Heart left ventricle (tissue), 16 donors: ENCODE measurements around the gene ASTN2. TPM values are rescaled to one million over a fixed set of nuclear protein-coding genes. Genes with fewer than 3 reads are reported as not detected.

Experiments
- ATAC-seq, 4 donors: fragments of 200-7000 bp; cut with Tn5 transposase; one replicate each; pipeline ENCODE4 v1.9.1; 2020 to 2022; ENCODE audit warnings: moderate library complexity in 4 of 4, mild to moderate bottlenecking in 3 of 4, moderate number of reproducible peaks in 1 of 4
- DNase-seq, 5 donors: peaks; one replicate each; pipeline ENCODE4 v3.0.0-alpha.2; 2020
- H3K27ac ChIP-seq, 12 donors: fragments of 200-600 bp; sonication (generic) in 4 of 12; one replicate each; pipeline versions ENCODE4 v1.5.0 to v1.8.0; 2016 to 2022; ENCODE audit warnings: mild to moderate bottlenecking in 2 of 12
- H3K27me3 ChIP-seq, 9 donors: fragments of 200-600 bp; sonication (generic) in 2 of 9; one replicate each; pipeline versions ENCODE4 v1.5.1 to v1.8.0; 2016 to 2022; ENCODE audit warnings: mild to moderate bottlenecking in 3 of 9
- H3K36me3 ChIP-seq, 9 donors: fragments of 200-600 bp; sonication (generic) in 2 of 9; one replicate each; pipeline versions ENCODE4 v1.5.0 to v1.8.0; 2018 to 2022; ENCODE audit warnings: mild to moderate bottlenecking in 2 of 9
- H3K4me1 ChIP-seq, 12 donors: fragments of 200-600 bp; sonication (generic) in 4 of 12; one replicate each; pipeline versions ENCODE4 v1.5.0 to v1.8.0; 2016 to 2022; ENCODE audit warnings: mild to moderate bottlenecking in 3 of 12
- H3K4me3 ChIP-seq, 12 donors: fragments of 200-600 bp; sonication (generic) in 4 of 12; one replicate each; pipeline versions ENCODE4 v1.5.0 to v1.8.0; 2017 to 2022; ENCODE audit warnings: mild to moderate bottlenecking in 9 of 12, moderate library complexity in 4 of 12
- H3K9me3 ChIP-seq, 12 donors: fragments of 200-600 bp; sonication (generic) in 4 of 12; one replicate each; pipeline versions ENCODE4 v1.5.0 to v1.8.0; 2016 to 2022; ENCODE audit warnings: mild to moderate bottlenecking in 1 of 12
- POLR2A ChIP-seq, 2 donors: fragments of 450-650 bp; IDR thresholded peaks; one replicate each; pipeline ENCODE4 v1.6.1; 2017; ENCODE audit warnings: antibody characterized with exemption in 2 of 2, mild to moderate bottlenecking in 2 of 2, moderate library complexity in 2 of 2
- WGBS, 4 donors: extraction: QIAGEN DNeasy Blood & Tissue Kit in 2 of 4; methylation state at CpG; one replicate each; pipeline versions ENCODE4 v1.1.5 to v1.1.7; 2013 to 2018; 5-methylcytosine and 5-hydroxymethylcytosine counted together
- intact Hi-C, 10 donors: fragments of 100-400 bp; cut with DNase I; formaldehyde crosslinking; loops; one replicate each; pipeline versions ENCODE4 v1.11.1 to v1.14.2; 2022
- polyA plus RNA-seq, 2 donors: library from polyadenylated mRNA; stranded (reverse); fragments of 200-250 nt; gene quantifications; one replicate each; pipeline ENCODE4 v1.2.3, GENCODE V29; 2013
- total RNA-seq, 9 donors: library from RNA; depleted of rRNA in 2 of 9; stranded (reverse); fragments of >200 nt in 2 of 9; fragmentation: NEBNext Ultra II Directional in 3 of 9; extraction: Animal tissue kit (Norgen Biotek cat#: 25700) in 3 of 9; gene quantifications; one replicate each; pipeline versions ENCODE4 v1.1.0 to v1.2.4, GENCODE V29; 2016 to 2023
- TF ChIP-seq, protein P1 (sequence below), 12 donors: fragments of 200-600 bp; sonication (generic) in 4 of 12; IDR thresholded peaks; one replicate each; pipeline versions ENCODE4 v1.5.0 to v1.8.0; 2018 to 2022; ENCODE audit warnings: antibody characterized with exemption in 12 of 12, mild to moderate bottlenecking in 5 of 12
- donor health status: ischemic (EF 13 %, LVEDD 7.1; RV severe dilation, severe dysfunction).
- donor health status: healthy with polysubstance abuse.
- donor health status: DM: no; HTN: yes; CAD: no.
- donor health status: DM: no; HTN: no; CAD: no.
- donor health status: ischemic (EF 25% LVEDD 6.9; RV normal size, moderate dysfunction).
- donor health status: ischemic (EF 25% LVEDD 5.7; RV mildly dilated, moderate dysfunction).
- donor health status: healthy.
- donor health status: DM: yes; HTN: yes; CAD: no.
- donor health status: ischemic (EF 35%, LVEDD 5.7; RV mildly dilated, moderate dysfunction).
- donor health status: nonischemic (EF 11% LVEDD 7.7; RV severe dilation, severe dysfunction).
- donor health status: DM: yes; HTN: yes; CAD: no.
- donor health status: PGD.
- donor health status: ischemic (EF 29% LVEDD 5.4; RV normal size, mild dysfunction).
- donor health status: nonischemic (EF 23%, LVEDD 6.1; RV moderate dilation, normal function).

ASTN2 gene
- total and polyA plus RNA-seq, 11 donors: 2.5 to 6.0 (median 3.5) TPM

- DNase-seq (no peak), ATAC-seq (no peak)
- Histone ChIP-seq H3K4me1 (no peaks in the 10 kb centered on the region), H3K27me3 (peaks cover 0 to 5% (median 0%) of the 10 kb centered on the region in 9 donors), H3K27ac (no peak overlapping the region), H3K36me3 (no peaks in the 10 kb centered on the region), H3K9me3 (no peaks in the 10 kb centered on the region), H3K4me3 (no peak overlapping the region)
- 0 to 38% (median 0%) methylated on average over 1 of the region's 1 CpG for WGBS, 4 donors
- TF ChIP-seq POLR2A (IDR thresholded peaks at IDR 0.05): no peak
- TF ChIP-seq, protein P1, sequence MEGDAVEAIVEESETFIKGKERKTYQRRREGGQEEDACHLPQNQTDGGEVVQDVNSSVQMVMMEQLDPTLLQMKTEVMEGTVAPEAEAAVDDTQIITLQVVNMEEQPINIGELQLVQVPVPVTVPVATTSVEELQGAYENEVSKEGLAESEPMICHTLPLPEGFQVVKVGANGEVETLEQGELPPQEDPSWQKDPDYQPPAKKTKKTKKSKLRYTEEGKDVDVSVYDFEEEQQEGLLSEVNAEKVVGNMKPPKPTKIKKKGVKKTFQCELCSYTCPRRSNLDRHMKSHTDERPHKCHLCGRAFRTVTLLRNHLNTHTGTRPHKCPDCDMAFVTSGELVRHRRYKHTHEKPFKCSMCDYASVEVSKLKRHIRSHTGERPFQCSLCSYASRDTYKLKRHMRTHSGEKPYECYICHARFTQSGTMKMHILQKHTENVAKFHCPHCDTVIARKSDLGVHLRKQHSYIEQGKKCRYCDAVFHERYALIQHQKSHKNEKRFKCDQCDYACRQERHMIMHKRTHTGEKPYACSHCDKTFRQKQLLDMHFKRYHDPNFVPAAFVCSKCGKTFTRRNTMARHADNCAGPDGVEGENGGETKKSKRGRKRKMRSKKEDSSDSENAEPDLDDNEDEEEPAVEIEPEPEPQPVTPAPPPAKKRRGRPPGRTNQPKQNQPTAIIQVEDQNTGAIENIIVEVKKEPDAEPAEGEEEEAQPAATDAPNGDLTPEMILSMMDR (IDR thresholded peaks at IDR 0.05): no peak
- intact Hi-C loops: no loop called here
These were observed 322.3 kb downstream of the ASTN2 start for GRCh38 chr9:117092582-117092981.

GRCh38 chr9:117091529-117091928 lies 323.3 kb downstream of the ASTN2 start:
- TF ChIP-seq POLR2A (IDR thresholded peaks at IDR 0.05): no peak
- TF ChIP-seq, protein P1 (IDR thresholded peaks at IDR 0.05): no peak
- DNase-seq (no peak), ATAC-seq (no peak)
- no peaks in the 10 kb centered on the region for H3K9me3 ChIP-seq
- no peaks in the 10 kb centered on the region for H3K4me1 ChIP-seq
- H3K4me3 ChIP-seq: no peak overlapping the region
- 37 to 46% (median 39%) methylated on average over 4 of the region's 4 CpGs for WGBS, 4 donors
- peaks cover 0 to 5% (median 0%) of the 10 kb centered on the region in 9 donors for H3K27me3 ChIP-seq
- no peak overlapping the region for H3K27ac ChIP-seq
- no peaks in the 10 kb centered on the region for H3K36me3 ChIP-seq
- intact Hi-C loops: no loop called here

DNA sequence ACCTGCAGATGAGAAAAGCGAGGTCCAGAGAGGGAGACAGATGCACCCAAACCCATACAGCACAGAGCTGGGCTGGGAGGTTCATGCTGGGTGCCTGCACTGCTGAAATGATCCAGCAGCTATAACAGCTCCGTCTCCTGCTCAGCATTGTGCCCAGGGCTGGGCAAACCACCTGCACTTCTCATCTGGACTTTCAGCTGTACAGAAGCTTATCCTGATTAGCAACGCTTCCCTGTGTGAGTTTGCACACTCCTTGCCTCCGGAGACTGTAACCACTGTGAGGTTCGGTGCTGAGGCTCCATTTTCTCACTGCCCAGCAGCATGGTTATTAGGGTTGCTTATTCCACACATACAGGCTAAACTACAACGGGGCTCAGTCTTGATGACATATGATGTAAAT lies 326.1 kb downstream of the ASTN2 start:
- no peaks in the 10 kb centered on the region for H3K9me3 ChIP-seq
- H3K4me1 ChIP-seq: no peaks in the 10 kb centered on the region
- TF ChIP-seq, protein P1 (IDR thresholded peaks at IDR 0.05): no peak
- TF ChIP-seq POLR2A (IDR thresholded peaks at IDR 0.05): no peak
- WGBS, 4 donors: 69 to 78% (median 72%) methylated on average over 6 of the region's 6 CpGs
- no peaks in the 10 kb centered on the region for H3K36me3 ChIP-seq
- H3K4me3 ChIP-seq: no peak overlapping the region
- DNase-seq (no peak), ATAC-seq (no peak)
- H3K27me3 ChIP-seq: peaks cover 0 to 5% (median 0%) of the 10 kb centered on the region in 9 donors
- no peak overlapping the region for H3K27ac ChIP-seq
- intact Hi-C loops: no loop called here

DNA sequence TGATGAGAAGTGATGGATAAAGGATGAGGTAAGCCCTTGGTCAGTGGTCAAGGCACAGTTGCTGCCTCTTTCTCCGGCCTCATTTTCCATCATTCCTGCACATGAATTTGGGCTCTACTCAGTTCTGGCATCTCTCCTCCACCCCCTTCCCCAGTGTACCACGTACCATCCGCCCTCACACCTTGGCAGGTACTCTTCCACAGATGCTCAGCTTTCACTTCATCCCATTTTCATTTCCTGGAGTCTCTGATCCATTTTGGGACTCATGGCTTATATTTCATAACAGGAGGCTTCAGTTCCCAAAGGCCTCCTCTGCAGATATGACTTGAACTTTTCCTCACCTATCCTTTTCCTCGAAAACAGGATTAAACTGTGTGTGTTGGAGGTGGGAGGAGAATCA lies 326.7 kb downstream of the ASTN2 start:
- H3K9me3 ChIP-seq: no peaks in the 10 kb centered on the region
- intact Hi-C loops: no loop called here
- TF ChIP-seq POLR2A (IDR thresholded peaks at IDR 0.05): no peak
- TF ChIP-seq, protein P1 (IDR thresholded peaks at IDR 0.05): no peak
- H3K4me1 ChIP-seq: no peaks in the 10 kb centered on the region
- ATAC-seq (no peak), DNase-seq (no peak)
- no peaks in the 10 kb centered on the region for H3K36me3 ChIP-seq
- no peak overlapping the region for H3K4me3 ChIP-seq
- H3K27ac ChIP-seq: no peak overlapping the region
- 47 to 69% (median 57%) methylated on average over 4 of the region's 4 CpGs for WGBS, 4 donors
- peaks cover 0 to 5% (median 0%) of the 10 kb centered on the region in 9 donors for H3K27me3 ChIP-seq
